H1 (cell line): ENCODE results near the gene MMEL1. TPM values are rescaled to one million over a fixed set of nuclear protein-coding genes. Genes with fewer than 3 reads are reported as not detected.

ENCODE experiments used
- CEBPB ChIP-seq: IDR thresholded peaks from 2 replicates; pipeline ENCODE4 v1.6.1; 2012; ENCODE audit warnings: low read depth, low read length
- HDAC6 ChIP-seq: IDR thresholded peaks from one replicate; pipeline ENCODE4 v1.7.1; 2012; ENCODE audit warnings: low read depth, mild to moderate bottlenecking, inconsistent platforms, low read length, moderate library complexity
- JUND ChIP-seq: IDR thresholded peaks from 2 replicates; pipeline ENCODE4 v1.6.1; 2011; ENCODE audit warnings: mild to moderate bottlenecking, improper control_type of control experiment, low read length
- MAFK ChIP-seq: IDR thresholded peaks from 2 replicates; pipeline ENCODE4 v1.6.1; 2012; ENCODE audit warnings: low read depth, mild to moderate bottlenecking, improper control_type of control experiment, low read length
- RAD21 ChIP-seq, 2 experiments: IDR thresholded peaks in 1 of 2; conservative IDR thresholded peaks in 1 of 2; 2 replicates each; pipeline ENCODE4 v1.6.1; 2011; ENCODE audit warnings: low read depth in 2 of 2, low read length in 2 of 2, improper control_type of control experiment in 1 of 2, inconsistent platforms in 1 of 2, mild to moderate bottlenecking in 1 of 2, moderate library complexity in 1 of 2
- SIN3A ChIP-seq, 2 experiments: IDR thresholded peaks in 1 of 2; conservative IDR thresholded peaks in 1 of 2; 2 replicates each; pipeline ENCODE4 v1.6.1; 2011 to 2012; ENCODE audit warnings: low read length in 2 of 2, improper control_type of control experiment in 1 of 2, low read depth in 1 of 2, mild to moderate bottlenecking in 1 of 2
- SP1 ChIP-seq: IDR thresholded peaks from 2 replicates; pipeline ENCODE4 v1.6.1; 2011; ENCODE audit warnings: low read depth, low read length
- TBP ChIP-seq: IDR thresholded peaks from 2 replicates; pipeline ENCODE4 v1.6.1; 2011; ENCODE audit warnings: low read depth, low read length, improper control_type of control experiment
- polyA plus RNA-seq, 7 experiments: library from polyadenylated mRNA; depleted of rRNA in 3 of 7; stranded (reverse) in 5 of 7; unstranded in 2 of 7; fragments of >200 nt in 5 of 7; fragments of 200-250 nt in 2 of 7; gene quantifications; 1 replicate in 5 of 7; 2 replicates in 1 of 7; 4 replicates in 1 of 7; pipeline versions ENCODE4 v1.2.1 to v1.2.3, GENCODE V29; 2011 to 2013; ENCODE audit warnings: missing spikeins in 2 of 7, mixed read lengths in 2 of 7
- total RNA-seq: library from RNA; stranded (reverse); fragmentation: NEBNext Ultra II Directional; extraction: Animal tissue kit (Norgen Biotek cat#: 25700); gene quantifications from 2 replicates; pipeline ENCODE4 v1.2.1, GENCODE V29; 2021

The MMEL1 gene
- total and polyA plus RNA-seq, 2 of the 8 experiments (the other 6 are each of a cell fraction or from before 2014, with no cell fraction given), result 0.91 to 1.7 TPM

DNA sequence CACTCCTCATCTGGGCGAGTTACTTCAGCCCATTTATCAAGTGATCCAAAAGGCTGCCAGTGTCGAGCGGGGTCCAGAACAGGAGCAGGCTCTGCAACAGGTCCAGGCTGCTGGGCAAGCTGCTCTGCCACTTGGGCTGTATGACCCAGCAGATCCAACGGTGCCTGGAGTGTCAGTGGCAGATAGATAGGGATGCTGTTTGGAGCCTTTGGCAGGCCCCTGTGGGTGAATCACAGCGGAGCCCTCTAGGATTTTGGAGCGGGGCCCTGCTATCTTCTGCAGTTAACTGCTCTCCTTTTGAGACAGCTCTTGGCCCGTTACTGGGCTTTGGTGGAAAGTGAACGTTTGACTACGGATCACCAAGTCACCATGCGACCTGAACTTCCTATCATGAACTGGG, 7.5 kb downstream of the MMEL1 start (continued):
- TF ChIP-seq JUND, result no peak
- no peak for TF ChIP-seq SIN3A (conservative IDR thresholded peaks at IDR 0.05 in 1 of 2, IDR thresholded peaks at IDR 0.05 in 1 of 2; ENCODE audit: low read depth in 1 of 2, low read length in 2 of 2)
- no peak for TF ChIP-seq RAD21 (IDR thresholded peaks at IDR 0.05 in 1 of 2, conservative IDR thresholded peaks at IDR 0.05 in 1 of 2; ENCODE audit: low read depth in 2 of 2, low read length in 2 of 2)
- no peak for TF ChIP-seq TBP
- TF ChIP-seq CEBPB, result no peak
- TF ChIP-seq SP1, result no peak
- no peak for TF ChIP-seq HDAC6
- no peak for TF ChIP-seq MAFK
- TF ChIP-seq, all 59 proteins: peak for 0
